BLaER1 (cell line): Measurements from ENCODE around the gene LRRFIP1.

Source experiments
- H3K27ac ChIP-seq: shearing (Covaris generic); formaldehyde crosslinking; 2 replicates; pipeline ENCODE4 v1.8.1; 2022
- H3K27me3 ChIP-seq: shearing (Covaris generic); formaldehyde crosslinking; 2 replicates; pipeline ENCODE4 v1.8.1; 2022
- H3K36me3 ChIP-seq: shearing (Covaris generic); formaldehyde crosslinking; 2 replicates; pipeline ENCODE4 v1.8.1; 2022
- H3K4me1 ChIP-seq: shearing (Covaris generic); formaldehyde crosslinking; 2 replicates; pipeline ENCODE4 v1.8.1; 2022
- H3K4me2 ChIP-seq: shearing (Covaris generic); formaldehyde crosslinking; 2 replicates; pipeline ENCODE4 v1.8.1; 2022
- H3K4me3 ChIP-seq: shearing (Covaris generic); formaldehyde crosslinking; 2 replicates; pipeline ENCODE4 v1.8.1; 2022
- H3K9ac ChIP-seq: shearing (Covaris generic); formaldehyde crosslinking; 2 replicates; pipeline ENCODE4 v1.8.1; 2022
- H3K9me3 ChIP-seq: shearing (Covaris generic); formaldehyde crosslinking; 2 replicates; pipeline ENCODE4 v1.8.1; 2022
- H4K20me1 ChIP-seq: shearing (Covaris generic); formaldehyde crosslinking; 2 replicates; pipeline ENCODE4 v1.8.1; 2022
- Cebpa-rat ChIP-seq: shearing (Covaris generic); IDR thresholded peaks from 2 replicates; pipeline ENCODE4 v1.8.1; 2022

LRRFIP1 gene

DNA sequence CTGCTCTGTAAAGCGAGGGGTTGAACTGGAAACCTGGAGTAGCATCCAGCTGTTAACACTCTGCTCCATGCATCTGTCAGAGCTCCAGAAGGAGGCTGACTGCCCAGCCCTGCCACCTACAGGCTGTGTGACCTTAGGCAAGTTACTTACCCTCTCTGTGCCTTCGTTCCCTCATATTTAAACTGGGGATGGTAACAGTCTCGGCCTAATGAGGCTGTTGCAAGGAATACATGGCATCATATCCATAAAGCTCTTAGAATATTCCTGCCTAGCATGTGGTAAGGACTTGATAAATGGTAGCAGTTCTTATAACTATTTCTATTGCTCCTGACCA, 80.6 kb downstream of the LRRFIP1 start:
- TF ChIP-seq Cebpa-rat: no peak
- no peak overlapping the region for H3K27ac ChIP-seq
- H3K36me3 ChIP-seq: peaks cover 85% of the 10 kb centered on the region

DNA sequence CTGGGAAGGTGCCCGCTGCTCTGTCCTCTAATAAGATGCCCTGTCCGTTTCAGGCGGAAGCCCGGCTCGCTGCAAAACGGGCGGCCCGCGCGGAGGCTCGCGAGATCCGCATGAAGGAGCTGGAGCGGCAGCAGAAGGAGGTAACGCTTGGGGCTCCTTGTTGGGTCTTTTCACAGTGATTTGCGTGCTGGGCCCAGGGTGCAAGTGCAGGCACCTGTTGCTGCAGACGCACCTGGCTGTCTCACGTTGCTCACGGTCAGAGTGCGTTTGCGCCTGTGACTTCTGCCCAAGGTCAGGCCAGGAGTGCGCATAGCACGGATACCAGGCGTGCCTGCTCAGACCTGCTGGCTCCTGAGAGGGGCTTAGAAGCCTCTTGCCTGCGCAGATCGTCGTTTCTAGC, 81.1 kb downstream of the LRRFIP1 start:
- Histone ChIP-seq H3K4me1 (peaks cover 62% of the 10 kb centered on the region), H3K27me3 (no peaks in the 10 kb centered on the region), H3K4me3 (no peak overlapping the region), H3K9ac (no peak overlapping the region), H4K20me1 (peaks cover 100% of the 10 kb centered on the region), H3K4me2 (no peak overlapping the region), H3K27ac (no peak overlapping the region), H3K9me3 (no peaks in the 10 kb centered on the region), H3K36me3 (peaks cover 87% of the 10 kb centered on the region)
- no peak for TF ChIP-seq Cebpa-rat

More for the DNA sequence above, 80.6 kb downstream of the LRRFIP1 start:
- Histone ChIP-seq H3K4me1 (peaks cover 62% of the 10 kb centered on the region), H3K27me3 (no peaks in the 10 kb centered on the region), H3K4me2 (no peak overlapping the region), H3K9me3 (no peaks in the 10 kb centered on the region), H3K4me3 (no peak overlapping the region), H3K9ac (no peak overlapping the region), H4K20me1 (peaks cover 100% of the 10 kb centered on the region)

DNA sequence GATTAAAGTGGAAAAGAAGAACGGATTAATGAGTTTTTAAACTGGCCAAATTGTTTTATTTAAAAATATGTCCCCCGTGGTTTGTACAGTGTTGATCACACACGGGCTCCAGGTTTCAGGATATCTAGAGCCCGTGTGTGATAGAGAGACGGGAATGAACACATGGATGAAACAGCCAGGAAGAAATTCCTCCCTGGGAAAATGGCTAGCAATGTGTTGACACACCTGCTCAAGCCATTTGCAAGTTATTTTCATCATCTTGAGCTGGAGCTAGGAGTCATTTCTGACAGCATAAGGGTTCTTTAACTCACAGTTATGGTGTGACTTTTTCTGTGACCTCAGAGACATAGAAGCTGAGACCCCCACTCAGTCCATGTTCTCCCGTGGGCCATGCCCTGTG, 81.6 kb downstream of the LRRFIP1 start:
- H3K4me3 ChIP-seq: no peak overlapping the region
- H3K9me3 ChIP-seq: no peaks in the 10 kb centered on the region
- H3K4me2 ChIP-seq: no peak overlapping the region
- TF ChIP-seq Cebpa-rat: no peak
- H3K27ac ChIP-seq: no peak overlapping the region
- peaks cover 62% of the 10 kb centered on the region for H3K4me1 ChIP-seq
- H4K20me1 ChIP-seq: peaks cover 100% of the 10 kb centered on the region
- peaks cover 87% of the 10 kb centered on the region for H3K36me3 ChIP-seq
- no peak overlapping the region for H3K9ac ChIP-seq
- no peaks in the 10 kb centered on the region for H3K27me3 ChIP-seq

DNA sequence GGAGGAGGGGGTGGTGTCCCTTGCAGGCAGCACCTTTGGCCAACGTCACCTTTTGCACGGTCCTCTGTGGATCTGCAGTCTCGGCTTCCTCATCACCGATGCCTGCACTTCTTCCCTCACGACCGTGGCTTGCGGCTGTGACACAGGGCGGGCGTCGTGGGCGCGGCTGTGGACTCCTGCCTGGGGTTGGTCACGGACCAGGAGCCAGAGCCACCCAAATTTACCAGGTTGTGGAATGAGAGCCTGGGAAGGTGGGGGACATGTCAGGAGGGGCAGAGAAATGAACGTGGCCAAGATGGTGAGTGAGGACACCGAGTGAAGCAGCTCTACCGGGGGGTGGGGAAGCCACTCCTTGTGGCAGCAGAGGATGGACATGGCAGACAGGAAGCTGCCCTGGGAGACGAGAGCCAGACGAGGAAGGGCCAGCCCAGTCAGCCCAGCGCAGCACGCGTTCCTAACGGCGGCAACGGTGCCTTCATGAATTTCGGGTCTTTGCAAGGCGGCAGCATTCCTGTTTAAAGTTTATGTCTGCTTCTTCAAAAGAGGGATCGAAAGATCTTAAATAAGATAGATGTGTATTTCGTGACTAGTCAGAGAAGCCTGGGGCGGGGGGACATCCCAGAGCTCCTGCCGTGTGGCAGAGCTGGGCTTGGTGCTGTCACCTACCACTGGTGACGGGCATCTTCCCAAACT, 84.2 kb downstream of the LRRFIP1 start:
- Histone ChIP-seq H3K4me2 (no peak overlapping the region; the same call in 1 of the 2 replicates), H3K9me3 (no peaks in the 10 kb centered on the region), H3K27me3 (no peaks in the 10 kb centered on the region), H3K4me3 (no peak overlapping the region), H3K4me1 (peaks cover 62% of the 10 kb centered on the region), H3K36me3 (peaks cover 71% of the 10 kb centered on the region), H4K20me1 (peaks cover 100% of the 10 kb centered on the region), H3K9ac (no peak overlapping the region), H3K27ac (no peak overlapping the region)
- TF ChIP-seq Cebpa-rat: no peak

DNA sequence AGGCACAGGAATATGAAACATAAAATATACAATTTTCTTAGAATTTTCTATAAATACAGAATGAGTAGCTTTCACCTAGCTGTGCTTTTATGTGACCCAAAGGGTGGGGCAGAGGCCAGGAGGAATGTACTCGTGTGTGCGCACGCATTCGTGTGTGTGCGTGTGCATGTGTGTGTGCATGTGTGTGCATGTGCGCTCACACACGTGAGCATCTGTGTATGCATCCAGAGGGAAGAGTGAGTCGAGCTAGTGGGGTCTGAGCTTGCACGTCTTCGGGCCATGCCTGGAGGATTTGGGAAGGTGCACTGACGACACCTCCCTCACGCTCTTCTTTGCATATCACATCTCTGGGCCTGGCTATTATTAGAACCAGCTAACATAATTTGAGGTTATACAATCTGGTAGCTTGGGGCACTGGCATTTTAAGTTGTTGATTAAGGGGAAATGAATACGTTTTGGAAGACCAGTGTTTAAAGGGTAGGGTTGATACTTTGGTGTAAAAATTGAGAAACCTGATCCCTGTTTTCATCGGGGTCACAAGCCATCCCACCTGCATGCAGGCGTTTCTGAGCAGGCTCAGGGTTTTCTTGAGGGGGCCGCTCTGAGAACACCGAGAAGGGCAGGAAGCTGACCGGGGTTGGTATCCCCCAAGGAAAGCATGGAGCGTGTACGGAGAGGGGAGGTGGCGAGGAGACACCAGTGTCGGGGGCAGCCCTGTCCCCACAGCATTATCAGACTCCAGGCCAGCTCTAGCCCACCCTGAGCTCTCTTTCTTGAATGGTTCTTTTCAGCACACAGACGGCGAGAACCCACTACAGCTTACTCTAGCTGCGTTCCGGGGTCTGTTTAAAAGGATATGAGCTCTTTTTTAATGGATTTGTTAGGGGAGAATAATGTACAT, 85.3 kb downstream of the LRRFIP1 start:
- Histone ChIP-seq H3K36me3 (peaks cover 71% of the 10 kb centered on the region), H3K4me2 (peak overlapping the region; percentile 17), H3K4me1 (peaks cover 66% of the 10 kb centered on the region)

DNA sequence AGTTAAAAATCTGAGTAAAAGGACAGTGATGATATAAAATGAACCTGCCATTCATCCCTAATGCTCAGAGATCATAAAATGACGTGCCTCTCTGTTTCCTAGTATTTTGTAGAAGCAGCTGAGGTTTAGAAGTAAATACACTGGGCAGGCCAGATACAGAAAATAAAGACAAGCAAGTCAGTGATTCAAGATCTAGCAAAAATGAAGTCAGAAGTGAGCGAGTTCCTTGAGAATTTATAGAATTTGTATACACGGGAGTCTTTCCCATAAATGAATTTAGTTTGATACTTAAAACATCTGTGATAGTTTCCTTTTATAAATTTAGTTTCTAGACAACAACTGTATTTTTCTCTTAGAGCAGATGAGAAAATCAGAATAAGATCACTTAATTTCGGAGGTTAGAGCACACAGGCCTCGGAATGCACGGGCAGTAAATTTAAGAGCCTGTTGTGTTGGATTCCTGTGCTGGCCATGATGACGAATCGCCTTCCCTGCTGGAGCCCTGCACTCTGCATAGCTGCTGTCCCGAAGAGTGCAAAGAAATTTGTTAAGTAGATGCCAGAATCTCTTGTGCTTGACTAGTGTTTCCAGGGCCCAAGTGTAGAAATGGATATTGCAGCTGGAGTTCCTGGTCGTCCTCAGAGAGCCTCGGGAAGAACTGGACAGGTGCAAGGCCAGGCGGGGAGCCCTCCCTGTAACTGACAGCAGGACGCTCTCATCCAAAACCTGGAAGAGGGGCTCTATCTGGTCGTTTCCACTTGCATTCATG, 87.5 kb downstream of the LRRFIP1 start:
- Histone ChIP-seq H3K27me3 (no peaks in the 10 kb centered on the region), H4K20me1 (peaks cover 100% of the 10 kb centered on the region), H3K4me3 (no peak overlapping the region), H3K4me2 (peak overlapping the region; percentile 86), H3K36me3 (peaks cover 60% of the 10 kb centered on the region), H3K9me3 (no peaks in the 10 kb centered on the region), H3K4me1 (peaks cover 75% of the 10 kb centered on the region), H3K9ac (peak overlapping the region; percentile 40; the same call in 1 of the 2 replicates), H3K27ac (peak overlapping the region; percentile 25; the same call in 1 of the 2 replicates)
- TF ChIP-seq Cebpa-rat: no peak

More for the DNA sequence above, 85.3 kb downstream of the LRRFIP1 start:
- Histone ChIP-seq H3K9me3 (no peaks in the 10 kb centered on the region), H4K20me1 (peaks cover 100% of the 10 kb centered on the region), H3K27ac (no peak overlapping the region), H3K4me3 (no peak overlapping the region), H3K27me3 (no peaks in the 10 kb centered on the region), H3K9ac (no peak overlapping the region)
- no peak for TF ChIP-seq Cebpa-rat

DNA sequence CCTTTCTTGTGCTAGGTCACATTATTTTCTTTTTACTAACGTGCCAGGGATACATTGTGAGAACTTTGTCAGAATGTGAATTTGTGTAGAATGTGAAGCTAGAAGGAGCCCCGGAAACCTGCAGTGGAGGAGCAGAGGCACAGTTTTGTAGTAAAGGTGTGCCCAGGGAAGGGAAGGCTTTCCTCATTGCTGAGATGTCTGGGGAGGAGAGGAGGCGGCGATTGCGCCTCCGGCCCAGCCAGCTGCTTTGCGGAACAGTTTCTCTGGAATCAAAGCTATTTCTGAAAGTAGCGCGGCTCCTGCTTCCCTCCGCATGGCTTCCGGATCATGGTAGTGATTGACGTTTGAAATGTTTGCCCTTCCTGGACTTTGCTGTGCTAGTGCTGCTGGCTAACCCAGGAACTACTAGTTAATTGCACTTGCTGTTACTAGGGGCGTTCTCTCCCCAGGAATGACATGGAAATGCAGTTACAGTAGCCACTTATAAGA, 88.1 kb downstream of the LRRFIP1 start:
- H3K4me1 ChIP-seq: peaks cover 75% of the 10 kb centered on the region
- H3K27me3 ChIP-seq: no peaks in the 10 kb centered on the region
- H4K20me1 ChIP-seq: peaks cover 100% of the 10 kb centered on the region
- peak overlapping the region; percentile 86 for H3K4me2 ChIP-seq
- TF ChIP-seq Cebpa-rat: no peak
- H3K27ac ChIP-seq: peak overlapping the region; percentile 25; the same call in 1 of the 2 replicates
- peaks cover 60% of the 10 kb centered on the region for H3K36me3 ChIP-seq
- H3K4me3 ChIP-seq: no peak overlapping the region
- no peaks in the 10 kb centered on the region for H3K9me3 ChIP-seq
- peak overlapping the region; percentile 40; the same call in 1 of the 2 replicates for H3K9ac ChIP-seq

DNA sequence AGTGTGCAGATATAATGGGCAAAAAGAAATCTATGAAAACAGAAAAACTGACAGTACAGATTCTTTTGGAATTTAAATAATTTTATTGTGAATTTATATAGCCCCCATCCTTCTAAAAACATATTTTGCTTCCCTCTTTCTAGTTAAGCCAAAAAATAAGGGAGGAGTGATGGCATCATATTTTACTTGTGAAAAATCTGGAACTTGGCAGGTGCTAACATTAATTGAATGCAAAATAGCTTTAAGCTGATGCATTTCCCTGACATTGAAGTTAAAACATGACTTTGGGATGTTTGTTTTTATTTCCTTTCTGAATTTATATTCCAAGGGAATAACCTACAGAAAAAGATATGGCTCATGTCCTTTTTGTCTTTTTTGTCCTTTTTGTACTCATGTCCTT, 88.6 kb downstream of the LRRFIP1 start:
- Histone ChIP-seq H3K4me3 (no peak overlapping the region), H4K20me1 (peaks cover 100% of the 10 kb centered on the region), H3K4me2 (peak overlapping the region; percentile 86), H3K4me1 (peaks cover 80% of the 10 kb centered on the region), H3K9me3 (no peaks in the 10 kb centered on the region), H3K27me3 (no peaks in the 10 kb centered on the region), H3K27ac (no peak overlapping the region), H3K9ac (no peak overlapping the region), H3K36me3 (peaks cover 60% of the 10 kb centered on the region)
- TF ChIP-seq Cebpa-rat: no peak
